Activated T-helper 2 cell treated with anti-CD3 and anti-CD28 coated beads, Interferon-gamma antibody, Interleukin-2, Interleukin-4, amounts not matched to agents 10 μg/mL and 5 μg/mL and 100 μg/mL, durations not matched to agents 14 hours and 24 hours and 36 hours (primary cell): Measurements from ENCODE around the gene CD40LG. TPM values are rescaled to one million over a fixed set of nuclear protein-coding genes. Genes with fewer than 3 reads are reported as not detected.
A peak's percentile ranks its signal among the peaks of the same experiment; 100 is the strongest.

Experiments
- DNase-seq: peaks from one replicate; pipeline ENCODE4 v3.0.0; 2021; ENCODE audit warnings: low spot score
- H3K27ac Mint-ChIP-seq: one replicate; pipeline ENCODE4 v1.8.0; 2021; ENCODE audit warnings: mixed read lengths
- H3K27me3 Mint-ChIP-seq: one replicate; pipeline ENCODE4 v1.8.0; 2021; ENCODE audit warnings: low read depth, mixed read lengths
- H3K36me3 Mint-ChIP-seq: one replicate; pipeline ENCODE4 v1.8.0; 2021; ENCODE audit warnings: low read depth, mixed read lengths
- H3K4me1 Mint-ChIP-seq: one replicate; pipeline ENCODE4 v1.8.0; 2021; ENCODE audit warnings: low read depth, mixed read lengths
- H3K4me3 Mint-ChIP-seq: one replicate; pipeline ENCODE4 v1.8.0; 2021; ENCODE audit warnings: low read depth, mild to moderate bottlenecking, moderate library complexity, mixed read lengths
- H3K9me3 Mint-ChIP-seq: one replicate; pipeline ENCODE4 v1.8.0; 2021; ENCODE audit warnings: mixed read lengths
- intact Hi-C: fragments of 100-400 bp; cut with micrococcal nuclease; formaldehyde crosslinking; loops from one replicate; pipeline ENCODE4 v1.15.1; 2023
- total RNA-seq: library from RNA; stranded (reverse); gene quantifications from 2 replicates; pipeline ENCODE4 v1.2.3, GENCODE V29; 2022

Gene CD40LG
- total RNA-seq, 1 donor from 2014 or later: 127 TPM

GRCh38 chrX:136687457-136687856, 39.5 kb downstream of the CD40LG start:
- peak overlapping the region; percentile 88 for H3K27ac Mint-ChIP-seq
- no peaks in the 10 kb centered on the region for H3K9me3 Mint-ChIP-seq
- no peaks in the 10 kb centered on the region for H3K27me3 Mint-ChIP-seq
- intact Hi-C loops: loop anchor here (1.0 kb wide), 1 partner anchor 14 kb away; no protein-coding TSS in a partner anchor
- H3K4me3 Mint-ChIP-seq: peak overlapping the region; percentile 38
- no peak for DNase-seq
- H3K4me1 Mint-ChIP-seq: peaks cover 45% of the 10 kb centered on the region
- H3K36me3 Mint-ChIP-seq: peaks cover 40% of the 10 kb centered on the region

GRCh38 chrX:136689436-136689835, 41.5 kb downstream of the CD40LG start:
- no peaks in the 10 kb centered on the region for H3K27me3 Mint-ChIP-seq
- peaks cover 58% of the 10 kb centered on the region for H3K4me1 Mint-ChIP-seq
- peak overlapping the region; percentile 84 for H3K27ac Mint-ChIP-seq
- DNase-seq: no peak
- H3K4me3 Mint-ChIP-seq: peak overlapping the region; percentile 23
- intact Hi-C loops: loop anchor here (2.0 kb wide), 1 partner anchor 63 kb away; no protein-coding TSS in a partner anchor
- H3K36me3 Mint-ChIP-seq: peaks cover 37% of the 10 kb centered on the region
- no peaks in the 10 kb centered on the region for H3K9me3 Mint-ChIP-seq

GRCh38 chrX:136691028-136691809, 43.3 kb downstream of the CD40LG start:
- no peaks in the 10 kb centered on the region for H3K27me3 Mint-ChIP-seq
- H3K4me3 Mint-ChIP-seq: peak overlapping the region; percentile 51
- no peaks in the 10 kb centered on the region for H3K9me3 Mint-ChIP-seq
- H3K4me1 Mint-ChIP-seq: peaks cover 69% of the 10 kb centered on the region
- H3K36me3 Mint-ChIP-seq: peaks cover 46% of the 10 kb centered on the region
- DNase-seq: no peak
- intact Hi-C loops: loop anchor here (10.0 kb wide), 1 partner anchor 436 kb away; the partner anchor contains the start of gene MAP7D3
- H3K27ac Mint-ChIP-seq: peak overlapping the region; percentile 84

- H3K36me3 Mint-ChIP-seq: peaks cover 50% of the 10 kb centered on the region
- no peak overlapping the region for H3K4me3 Mint-ChIP-seq
- intact Hi-C loops: loop anchor here (10.0 kb wide), 1 partner anchor 437 kb away; the partner anchor contains the start of gene MAP7D3
- H3K4me1 Mint-ChIP-seq: peaks cover 72% of the 10 kb centered on the region
- no peaks in the 10 kb centered on the region for H3K9me3 Mint-ChIP-seq
- no peak overlapping the region for H3K27ac Mint-ChIP-seq
- DNase-seq: no peak
- H3K27me3 Mint-ChIP-seq: no peaks in the 10 kb centered on the region
Measured at GRCh38 chrX:136692271-136692670, 44.3 kb downstream of the CD40LG start.

- intact Hi-C loops: loop anchor here (1.0 to 10.0 kb wide), 5 partner anchors 36 to 440 kb away; partner anchors contain the start of genes HTATSF1 and MAP7D3
- H3K4me1 Mint-ChIP-seq: peaks cover 63% of the 10 kb centered on the region
- H3K27me3 Mint-ChIP-seq: no peaks in the 10 kb centered on the region
- DNase-seq: no peak
- peaks cover 50% of the 10 kb centered on the region for H3K36me3 Mint-ChIP-seq
- H3K4me3 Mint-ChIP-seq: peak overlapping the region; percentile 77
- peak overlapping the region; percentile 98 for H3K27ac Mint-ChIP-seq
- peaks cover 8% of the 10 kb centered on the region for H3K9me3 Mint-ChIP-seq
Measured at GRCh38 chrX:136694431-136695087, 46.6 kb downstream of the CD40LG start.

- peaks cover 21% of the 10 kb centered on the region for H3K9me3 Mint-ChIP-seq
- DNase-seq: no peak
- H3K27ac Mint-ChIP-seq: peak overlapping the region; percentile 86
- peaks cover 53% of the 10 kb centered on the region for H3K4me1 Mint-ChIP-seq
- intact Hi-C loops: loop anchor here (10.0 kb wide), 1 partner anchor 442 kb away; the partner anchor contains the start of gene MAP7D3
- no peak overlapping the region for H3K4me3 Mint-ChIP-seq
- H3K36me3 Mint-ChIP-seq: peaks cover 62% of the 10 kb centered on the region
- H3K27me3 Mint-ChIP-seq: no peaks in the 10 kb centered on the region
Measured at GRCh38 chrX:136697156-136697555, 49.2 kb downstream of the CD40LG start.

- H3K4me1 Mint-ChIP-seq: peaks cover 34% of the 10 kb centered on the region
- DNase-seq: no peak
- no peaks in the 10 kb centered on the region for H3K9me3 Mint-ChIP-seq
- no peak overlapping the region for H3K27ac Mint-ChIP-seq
- H3K4me3 Mint-ChIP-seq: no peak overlapping the region
- intact Hi-C loops: no loop called here
- H3K36me3 Mint-ChIP-seq: peaks cover 50% of the 10 kb centered on the region
- H3K27me3 Mint-ChIP-seq: no peaks in the 10 kb centered on the region
Measured at GRCh38 chrX:136708348-136708747, 60.4 kb downstream of the CD40LG start.

Other genes starting within 250 kb of the CD40LG start
- not detected in 2 replicates for gene BRS3, start 160.2 kb upstream of the CD40LG start, total RNA-seq
- gene HTATSF1, start 150.6 kb upstream of the CD40LG start, total RNA-seq: 43.8 and 47.3 TPM in 2 replicates
- gene VGLL1, start 115.9 kb upstream of the CD40LG start, total RNA-seq: not detected in 2 replicates
- gene ARHGEF6, start 132.8 kb downstream of the CD40LG start, total RNA-seq: 77.2 and 77.9 TPM in 2 replicates
- 287 and 311 TPM in 2 replicates for gene RBMX, start 232.6 kb downstream of the CD40LG start, total RNA-seq